Keratinocyte (primary cell): ENCODE data around the gene SH3PXD2A. TPM values are rescaled to one million over a fixed set of nuclear protein-coding genes. Genes with fewer than 3 reads are reported as not detected.

Experiments
- DNase-seq: peaks from one replicate; pipeline ENCODE4 v3.0.0-alpha.2; 2011; ENCODE audit warnings: low read depth, missing footprints, low spot score
- FAIRE-seq: peaks from 2 replicates; lab custom pipeline; 2011; peaks lifted over from hg19 to GRCh38; lab: Jason Lieb, UNC
- H2AFZ ChIP-seq: 2 replicates; pipeline ENCODE4 v1.6.0; 2012; ENCODE audit warnings: low read length, control low read depth, inconsistent platforms; ENCODE audit not compliant: control insufficient read depth
- H3K27ac ChIP-seq: 2 replicates; pipeline ENCODE4 v1.5.1; 2011; ENCODE audit warnings: low read length; ENCODE audit not compliant: control insufficient read depth, insufficient read depth
- H3K27me3 ChIP-seq: 3 replicates; pipeline ENCODE4 v1.6.0; 2011; ENCODE audit warnings: low read length; ENCODE audit not compliant: control insufficient read depth, insufficient read depth; ENCODE audit errors: extremely low read depth
- H3K36me3 ChIP-seq, 2 experiments: 2 replicates in 1 of 2; 3 replicates in 1 of 2; pipeline ENCODE4 v1.5.1; 2011; ENCODE audit warnings: low read length in 2 of 2, mild to moderate bottlenecking in 1 of 2; ENCODE audit not compliant: control insufficient read depth in 2 of 2, insufficient read depth in 2 of 2; ENCODE audit errors: extremely low read depth in 1 of 2
- H3K4me1 ChIP-seq: 3 replicates; pipeline ENCODE4 v1.5.1; 2011; ENCODE audit warnings: low read length; ENCODE audit not compliant: control insufficient read depth, insufficient read depth; ENCODE audit errors: extremely low read depth
- H3K4me2 ChIP-seq: 3 replicates; pipeline ENCODE4 v1.6.0; 2011; ENCODE audit warnings: low read depth, low read length; ENCODE audit not compliant: control insufficient read depth, insufficient read depth; ENCODE audit errors: extremely low read depth
- H3K4me3 ChIP-seq, 3 experiments: fragments of 200-600 bp in 1 of 3; sonication (generic) in 1 of 3; 2 replicates in 2 of 3; 3 replicates in 1 of 3; pipeline ENCODE4 v1.5.1; 2011 to 2016; ENCODE audit warnings: low read length in 3 of 3, mild to moderate bottlenecking in 3 of 3, control low read depth in 2 of 3, inconsistent platforms in 1 of 3, low read depth in 1 of 3, mixed read lengths in 1 of 3, mixed run types in 1 of 3, moderate library complexity in 1 of 3; ENCODE audit not compliant: control insufficient read depth in 2 of 3, insufficient read depth in 2 of 3; ENCODE audit errors: extremely low read depth in 1 of 3
- H3K79me2 ChIP-seq: 2 replicates; pipeline ENCODE4 v1.6.0; 2012; ENCODE audit warnings: low read length; ENCODE audit not compliant: control insufficient read depth, insufficient read depth
- H3K9ac ChIP-seq: 3 replicates; pipeline ENCODE4 v1.6.0; 2011; ENCODE audit warnings: low read length; ENCODE audit not compliant: control insufficient read depth, insufficient read depth; ENCODE audit errors: extremely low read depth
- H3K9me1 ChIP-seq: 3 replicates; pipeline ENCODE4 v1.6.0; 2011; ENCODE audit warnings: low read length; ENCODE audit not compliant: control insufficient read depth, insufficient read depth; ENCODE audit errors: extremely low read depth
- H3K9me3 ChIP-seq: 2 replicates; pipeline ENCODE4 v1.5.1; 2012; ENCODE audit warnings: low read depth, low read length; ENCODE audit not compliant: control insufficient read depth
- H4K20me1 ChIP-seq: 3 replicates; pipeline ENCODE4 v1.6.0; 2011; ENCODE audit warnings: low read length; ENCODE audit not compliant: control insufficient read depth, insufficient read depth; ENCODE audit errors: extremely low read depth
- EZH2 ChIP-seq: IDR thresholded peaks from one replicate; pipeline ENCODE4 v1.6.1; 2012; ENCODE audit warnings: inconsistent platforms, mild to moderate bottlenecking, low read length, moderate library complexity
- dilution Hi-C: fragments of 300-500 bp; cut with MboI; formaldehyde crosslinking; loops from one replicate; pipeline ENCODE4 v1.7.0; 2020; ENCODE audit warnings: low sequenced_read_pairs; ENCODE audit not compliant: extremely low pct_ligation_motif_present
- polyA plus RNA-seq, 5 experiments: library from polyadenylated mRNA; depleted of rRNA in 3 of 5; stranded (reverse) in 3 of 5; stranded (forward) in 1 of 5; unstranded in 1 of 5; fragments of >200 nt; gene quantifications; 1 replicate in 1 of 5; 2 replicates in 3 of 5; 3 replicates in 1 of 5; pipeline versions ENCODE4 v1.2.1 to v1.2.3, GENCODE V29; 2011 to 2012; ENCODE audit warnings: missing spikeins in 2 of 5, low read depth in 1 of 5, low replicate concordance in 1 of 5
- TF ChIP-seq, protein P1 (sequence below), 3 experiments: IDR thresholded peaks in 1 of 3; conservative IDR thresholded peaks in 1 of 3; optimal IDR thresholded peaks in 1 of 3; 2 replicates in 2 of 3; 3 replicates in 1 of 3; pipeline versions ENCODE3 to v1.5.1; 2011; ENCODE audit warnings: low read length in 3 of 3, mild to moderate bottlenecking in 3 of 3, moderate library complexity in 2 of 3, control low read depth in 1 of 3, inconsistent platforms in 1 of 3; ENCODE audit not compliant: insufficient read depth in 2 of 3; ENCODE audit errors: extremely low read depth in 1 of 3

The SH3PXD2A gene
- polyA plus RNA-seq, 1 donor (not counting 4 experiments of a cell fraction or from before 2014, with no cell fraction given), result 33.9 TPM

DNA sequence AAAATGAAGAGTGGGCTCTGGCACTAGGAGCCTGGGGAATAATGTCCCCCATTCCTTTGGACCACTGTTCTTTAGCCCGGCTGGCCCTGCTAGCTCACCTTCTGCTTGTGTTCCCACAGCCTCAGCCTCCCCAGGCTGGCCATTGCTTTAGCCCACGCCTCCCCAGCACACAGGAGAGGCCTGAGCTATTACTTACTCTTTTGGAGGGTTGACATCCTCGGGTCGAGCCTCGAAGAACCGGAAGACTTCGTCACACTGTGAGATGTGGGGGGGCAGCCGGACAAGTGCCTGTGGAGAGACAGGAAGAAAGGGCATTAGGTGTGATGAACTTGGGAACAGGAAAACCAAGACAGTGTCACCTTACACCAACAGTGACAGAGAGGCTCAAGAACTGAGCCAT, 131.3 kb downstream of the SH3PXD2A start:
- DNase-seq (no peak), FAIRE-seq (peak; percentile 64)
- dilution Hi-C loops, result no loop called here
- Histone ChIP-seq H3K4me3 (no peak overlapping the region), H3K27ac (no peak overlapping the region), H3K4me2 (no peak overlapping the region), H3K9me3 (no peaks in the 10 kb centered on the region), H3K36me3 (peaks cover 51 to 74% of the 10 kb centered on the region in 2 experiments), H3K4me1 (peaks cover 10% of the 10 kb centered on the region), H3K79me2 (peaks cover 66% of the 10 kb centered on the region), H2AFZ (no peak overlapping the region), H3K27me3 (no peaks in the 10 kb centered on the region), H4K20me1 (no peaks in the 10 kb centered on the region), H3K9ac (no peak overlapping the region), H3K9me1 (peaks cover 3% of the 10 kb centered on the region)
- no peak for TF ChIP-seq EZH2
- TF ChIP-seq, protein P1, sequence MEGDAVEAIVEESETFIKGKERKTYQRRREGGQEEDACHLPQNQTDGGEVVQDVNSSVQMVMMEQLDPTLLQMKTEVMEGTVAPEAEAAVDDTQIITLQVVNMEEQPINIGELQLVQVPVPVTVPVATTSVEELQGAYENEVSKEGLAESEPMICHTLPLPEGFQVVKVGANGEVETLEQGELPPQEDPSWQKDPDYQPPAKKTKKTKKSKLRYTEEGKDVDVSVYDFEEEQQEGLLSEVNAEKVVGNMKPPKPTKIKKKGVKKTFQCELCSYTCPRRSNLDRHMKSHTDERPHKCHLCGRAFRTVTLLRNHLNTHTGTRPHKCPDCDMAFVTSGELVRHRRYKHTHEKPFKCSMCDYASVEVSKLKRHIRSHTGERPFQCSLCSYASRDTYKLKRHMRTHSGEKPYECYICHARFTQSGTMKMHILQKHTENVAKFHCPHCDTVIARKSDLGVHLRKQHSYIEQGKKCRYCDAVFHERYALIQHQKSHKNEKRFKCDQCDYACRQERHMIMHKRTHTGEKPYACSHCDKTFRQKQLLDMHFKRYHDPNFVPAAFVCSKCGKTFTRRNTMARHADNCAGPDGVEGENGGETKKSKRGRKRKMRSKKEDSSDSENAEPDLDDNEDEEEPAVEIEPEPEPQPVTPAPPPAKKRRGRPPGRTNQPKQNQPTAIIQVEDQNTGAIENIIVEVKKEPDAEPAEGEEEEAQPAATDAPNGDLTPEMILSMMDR (optimal IDR thresholded peaks at IDR 0.05 in 1 of 3, IDR thresholded peaks at IDR 0.05 in 1 of 3, conservative IDR thresholded peaks at IDR 0.05 in 1 of 3; ENCODE audit: extremely low read depth in 1 of 3, insufficient read depth in 2 of 3, low read length in 3 of 3), result no peak

DNA sequence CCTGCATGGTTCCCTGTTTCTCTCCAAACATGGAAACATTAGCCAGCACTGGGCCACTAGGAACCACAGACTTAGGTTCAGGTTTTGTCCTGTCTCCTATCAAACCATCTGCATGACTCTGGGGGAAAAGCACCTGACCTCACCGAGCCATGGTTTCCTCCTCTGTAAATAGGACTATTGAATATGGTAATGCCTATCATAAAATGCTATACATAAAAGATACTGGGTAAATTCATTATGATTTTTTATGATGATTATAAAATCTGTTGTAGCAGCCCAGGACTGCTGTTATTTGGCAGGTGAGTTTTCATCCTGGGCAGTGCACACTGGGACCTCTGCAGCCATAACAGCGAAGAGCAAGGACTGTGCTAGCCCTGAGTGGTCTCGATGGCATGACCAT, 131.8 kb downstream of the SH3PXD2A start:
- Histone ChIP-seq H3K4me3 (no peak overlapping the region), H3K36me3 (peaks cover 51 to 75% of the 10 kb centered on the region in 2 experiments), H3K4me2 (no peak overlapping the region), H3K27ac (no peak overlapping the region), H3K4me1 (peaks cover 15% of the 10 kb centered on the region), H2AFZ (no peak overlapping the region), H4K20me1 (no peaks in the 10 kb centered on the region), H3K9ac (no peak overlapping the region), H3K9me1 (peaks cover 3% of the 10 kb centered on the region), H3K9me3 (no peaks in the 10 kb centered on the region), H3K27me3 (no peaks in the 10 kb centered on the region), H3K79me2 (peaks cover 70% of the 10 kb centered on the region)
- DNase-seq, result no peak
- dilution Hi-C loops, result no loop called here
- TF ChIP-seq, protein P1 (optimal IDR thresholded peaks at IDR 0.05 in 1 of 3, IDR thresholded peaks at IDR 0.05 in 1 of 3, conservative IDR thresholded peaks at IDR 0.05 in 1 of 3; ENCODE audit: extremely low read depth in 1 of 3, insufficient read depth in 2 of 3, low read length in 3 of 3), result no peak
- TF ChIP-seq EZH2, result no peak
- no peak for FAIRE-seq
